ENCODE measurements around the gene SAMD3. TPM values are rescaled to one million over a fixed set of nuclear protein-coding genes. Genes with fewer than 3 reads are reported as not detected.

Gene SAMD3
- total RNA-seq, 1 donor from 2014 or later, result 0.35 TPM

DNA sequence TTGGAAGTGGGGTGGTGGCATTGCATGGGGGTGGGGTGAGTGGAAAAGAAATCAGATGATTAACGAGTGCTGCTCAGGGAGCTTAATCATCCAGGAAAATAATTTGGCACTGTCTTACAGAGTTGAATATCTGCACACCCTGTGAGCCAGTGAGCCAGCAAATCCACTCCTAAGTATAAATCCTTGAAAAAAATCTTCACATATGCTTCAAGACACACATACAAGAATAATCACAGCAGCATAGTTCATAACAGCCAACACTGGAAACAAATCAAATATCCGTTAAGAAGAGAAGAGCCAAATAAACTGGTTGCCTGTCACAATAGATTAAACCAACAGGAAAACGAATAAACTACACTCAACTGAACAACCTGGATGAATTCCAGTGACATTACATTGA, 62.8 kb downstream of the SAMD3 start:
- DNase-seq (ENCODE audit: low spot score), result no peak
- H3K9me3 Mint-ChIP-seq (ENCODE audit: low read depth), result peaks cover 12% of the 10 kb centered on the region
- no peak overlapping the region for H3K27ac Mint-ChIP-seq (ENCODE audit: unreplicated experiment)
- TF ChIP-seq, protein P1, sequence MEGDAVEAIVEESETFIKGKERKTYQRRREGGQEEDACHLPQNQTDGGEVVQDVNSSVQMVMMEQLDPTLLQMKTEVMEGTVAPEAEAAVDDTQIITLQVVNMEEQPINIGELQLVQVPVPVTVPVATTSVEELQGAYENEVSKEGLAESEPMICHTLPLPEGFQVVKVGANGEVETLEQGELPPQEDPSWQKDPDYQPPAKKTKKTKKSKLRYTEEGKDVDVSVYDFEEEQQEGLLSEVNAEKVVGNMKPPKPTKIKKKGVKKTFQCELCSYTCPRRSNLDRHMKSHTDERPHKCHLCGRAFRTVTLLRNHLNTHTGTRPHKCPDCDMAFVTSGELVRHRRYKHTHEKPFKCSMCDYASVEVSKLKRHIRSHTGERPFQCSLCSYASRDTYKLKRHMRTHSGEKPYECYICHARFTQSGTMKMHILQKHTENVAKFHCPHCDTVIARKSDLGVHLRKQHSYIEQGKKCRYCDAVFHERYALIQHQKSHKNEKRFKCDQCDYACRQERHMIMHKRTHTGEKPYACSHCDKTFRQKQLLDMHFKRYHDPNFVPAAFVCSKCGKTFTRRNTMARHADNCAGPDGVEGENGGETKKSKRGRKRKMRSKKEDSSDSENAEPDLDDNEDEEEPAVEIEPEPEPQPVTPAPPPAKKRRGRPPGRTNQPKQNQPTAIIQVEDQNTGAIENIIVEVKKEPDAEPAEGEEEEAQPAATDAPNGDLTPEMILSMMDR (IDR thresholded peaks at IDR 0.05), result no peak
- no peaks in the 10 kb centered on the region for H3K36me3 Mint-ChIP-seq (ENCODE audit: low read depth)
- H3K4me1 Mint-ChIP-seq (ENCODE audit: low read depth), result no peaks in the 10 kb centered on the region
- no peak overlapping the region for H3K4me3 Mint-ChIP-seq (ENCODE audit: unreplicated experiment)
- H3K27me3 Mint-ChIP-seq (ENCODE audit: low read depth), result peaks cover 2% of the 10 kb centered on the region

DNA sequence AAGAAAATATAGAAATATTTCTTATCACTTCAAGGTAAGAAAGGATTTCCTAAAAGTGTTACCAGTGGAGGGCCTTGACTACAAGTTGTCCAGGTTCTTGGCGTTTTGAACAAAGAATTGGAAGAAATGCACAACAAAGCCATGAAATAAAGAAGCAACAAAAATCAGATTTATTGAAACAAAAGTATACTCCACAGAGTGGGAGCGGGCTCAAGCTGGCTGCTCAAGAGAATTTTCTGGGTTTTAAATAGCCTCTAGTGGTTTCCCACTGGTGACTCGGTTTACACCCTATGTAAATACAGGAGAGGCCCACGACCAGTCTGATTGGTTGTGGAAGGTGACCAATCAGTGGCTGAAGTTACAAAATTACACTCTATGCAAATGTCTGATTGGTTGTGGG, 64.2 kb downstream of the SAMD3 start:
- Mint-ChIP-seq H3K36me3 (ENCODE audit: low read depth) (no peaks in the 10 kb centered on the region), H3K27ac (ENCODE audit: unreplicated experiment) (no peak overlapping the region), H3K9me3 (ENCODE audit: low read depth) (peaks cover 9% of the 10 kb centered on the region), H3K27me3 (ENCODE audit: low read depth) (peaks cover 2% of the 10 kb centered on the region), H3K4me3 (ENCODE audit: unreplicated experiment) (no peak overlapping the region), H3K4me1 (ENCODE audit: low read depth) (no peaks in the 10 kb centered on the region)
- TF ChIP-seq, protein P1 (IDR thresholded peaks at IDR 0.05), result no peak
- DNase-seq (ENCODE audit: low spot score), result no peak

DNA sequence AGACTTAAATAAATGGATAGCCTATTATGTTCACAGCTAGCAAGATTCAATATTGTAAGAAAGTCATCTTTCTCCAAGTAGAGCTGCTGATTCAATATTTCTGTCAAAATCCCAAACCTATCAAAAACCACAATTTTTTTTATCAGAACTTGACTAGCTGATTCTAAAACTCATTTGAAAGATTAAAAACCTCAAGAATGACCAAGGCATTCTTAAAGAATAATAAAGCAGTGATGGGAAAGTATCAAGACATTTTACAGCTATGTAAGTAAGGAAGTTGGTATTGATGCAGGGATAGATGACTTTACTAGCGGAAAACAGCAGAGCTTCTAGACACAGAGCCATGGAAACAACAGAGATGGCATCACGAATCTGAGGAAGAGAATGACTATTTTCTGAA, 64.7 kb downstream of the SAMD3 start:
- peaks cover 2% of the 10 kb centered on the region for H3K27me3 Mint-ChIP-seq (ENCODE audit: low read depth)
- no peaks in the 10 kb centered on the region for H3K4me1 Mint-ChIP-seq (ENCODE audit: low read depth)
- no peaks in the 10 kb centered on the region for H3K36me3 Mint-ChIP-seq (ENCODE audit: low read depth)
- peaks cover 9% of the 10 kb centered on the region for H3K9me3 Mint-ChIP-seq (ENCODE audit: low read depth)
- no peak overlapping the region for H3K27ac Mint-ChIP-seq (ENCODE audit: unreplicated experiment)
- TF ChIP-seq, protein P1 (IDR thresholded peaks at IDR 0.05), result no peak
- no peak overlapping the region for H3K4me3 Mint-ChIP-seq (ENCODE audit: unreplicated experiment)
- DNase-seq (ENCODE audit: low spot score), result no peak

DNA sequence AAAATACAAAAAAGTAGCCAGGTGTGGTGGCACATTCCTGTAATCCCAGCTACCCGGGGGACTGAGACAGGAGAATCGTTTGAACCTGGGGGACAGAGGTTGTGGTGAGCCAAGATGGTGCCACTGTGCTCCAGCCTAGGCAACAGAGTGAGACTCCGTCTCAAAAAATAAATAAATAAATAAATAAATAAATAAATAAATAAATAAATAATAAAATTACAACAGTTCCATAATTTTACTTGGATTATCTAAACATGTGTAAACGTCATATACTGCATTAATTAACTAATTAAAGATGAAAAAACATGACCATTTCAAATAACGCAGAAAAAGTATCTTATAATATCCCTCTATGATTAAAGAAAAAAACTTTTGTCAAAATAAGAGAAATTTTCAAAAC, 65.8 kb downstream of the SAMD3 start:
- Mint-ChIP-seq H3K4me3 (ENCODE audit: unreplicated experiment) (no peak overlapping the region), H3K9me3 (ENCODE audit: low read depth) (peaks cover 9% of the 10 kb centered on the region), H3K4me1 (ENCODE audit: low read depth) (no peaks in the 10 kb centered on the region), H3K27ac (ENCODE audit: unreplicated experiment) (no peak overlapping the region), H3K36me3 (ENCODE audit: low read depth) (no peaks in the 10 kb centered on the region), H3K27me3 (ENCODE audit: low read depth) (peaks cover 2% of the 10 kb centered on the region)
- no peak for DNase-seq (ENCODE audit: low spot score)
- TF ChIP-seq, protein P1 (IDR thresholded peaks at IDR 0.05), result no peak

DNA sequence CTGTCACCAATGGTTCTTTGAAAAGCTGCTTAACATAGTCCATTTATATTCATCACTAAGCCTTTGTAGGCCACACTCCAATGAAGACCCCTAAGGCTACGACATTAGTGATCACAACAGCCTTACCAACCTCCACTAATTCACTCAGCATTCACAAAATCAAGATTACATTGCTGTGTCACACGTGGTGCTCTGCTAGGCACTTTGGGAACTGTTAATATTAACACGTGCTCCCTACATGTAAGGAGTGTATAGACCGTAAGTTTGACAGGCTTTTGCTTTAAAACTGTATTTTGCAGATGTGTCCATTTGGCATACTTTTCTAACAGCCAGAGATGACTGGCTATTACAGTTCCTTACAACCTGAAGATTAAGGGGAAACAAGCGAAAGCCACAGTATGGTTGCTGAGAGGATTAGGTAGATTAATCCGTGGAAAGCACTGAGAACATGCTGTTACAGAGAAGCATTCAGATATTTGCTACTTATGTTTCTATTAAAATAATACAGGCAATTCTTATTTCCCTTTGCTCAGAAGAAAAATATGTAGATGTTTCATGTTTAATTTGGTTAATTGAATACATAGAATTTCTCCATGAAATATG, 69.7 kb downstream of the SAMD3 start:
- no peaks in the 10 kb centered on the region for H3K36me3 Mint-ChIP-seq (ENCODE audit: low read depth)
- H3K27me3 Mint-ChIP-seq (ENCODE audit: low read depth), result no peaks in the 10 kb centered on the region
- peaks cover under 1% of the 10 kb centered on the region for H3K9me3 Mint-ChIP-seq (ENCODE audit: low read depth)
- no peak overlapping the region for H3K27ac Mint-ChIP-seq (ENCODE audit: unreplicated experiment)
- DNase-seq (ENCODE audit: low spot score), result no peak
- no peak overlapping the region for H3K4me3 Mint-ChIP-seq (ENCODE audit: unreplicated experiment)
- TF ChIP-seq, protein P1 (IDR thresholded peaks at IDR 0.05), result no peak
- H3K4me1 Mint-ChIP-seq (ENCODE audit: low read depth), result no peaks in the 10 kb centered on the region
